Activated T-cell treated with anti-CD3 and anti-CD28 coated beads for 48 hours (primary cell): ENCODE results near the gene PDE1A.

Source experiments
- DNase-seq: peaks from one replicate; pipeline ENCODE4 v3.0.0-alpha.2; 2020; ENCODE audit warnings: low read depth

The PDE1A gene

GRCh38 chr2:182128821-182129707 lies 297.8 kb downstream of the PDE1A start:
- DNase-seq = no peak

- DNase-seq = no peak
Observed at GRCh38 chr2:182117196-182117595, 309.6 kb downstream of the PDE1A start.

GRCh38 chr2:182116774-182117173 lies 310.1 kb downstream of the PDE1A start:
- no peak for DNase-seq

GRCh38 chr2:182115258-182115657 lies 311.6 kb downstream of the PDE1A start:
- no peak for DNase-seq

GRCh38 chr2:182113334-182113733 lies 313.5 kb downstream of the PDE1A start:
- no peak for DNase-seq

GRCh38 chr2:182110347-182110746 lies 316.5 kb downstream of the PDE1A start:
- DNase-seq = no peak

GRCh38 chr2:182103526-182103925 lies 323.3 kb downstream of the PDE1A start:
- no peak for DNase-seq

GRCh38 chr2:182101263-182101662 lies 325.6 kb downstream of the PDE1A start:
- DNase-seq = no peak

- no peak for DNase-seq
Observed at GRCh38 chr2:182098648-182099047, 328.2 kb downstream of the PDE1A start.

GRCh38 chr2:182097571-182098164 lies 329.2 kb downstream of the PDE1A start:
- DNase-seq = no peak

GRCh38 chr2:182090486-182090885 lies 336.4 kb downstream of the PDE1A start:
- no peak for DNase-seq
